ENCODE data around the gene ADRA2B.
"Not testable (repeated sequence)": the region's sequence is repeated elsewhere in the genome, so short reads cannot be mapped to it uniquely, and the experiment has no call there.

GRCh38 chr2:96066511-96066910 lies 49.9 kb downstream of the ADRA2B start:
- TF ChIP-seq, protein P1, sequence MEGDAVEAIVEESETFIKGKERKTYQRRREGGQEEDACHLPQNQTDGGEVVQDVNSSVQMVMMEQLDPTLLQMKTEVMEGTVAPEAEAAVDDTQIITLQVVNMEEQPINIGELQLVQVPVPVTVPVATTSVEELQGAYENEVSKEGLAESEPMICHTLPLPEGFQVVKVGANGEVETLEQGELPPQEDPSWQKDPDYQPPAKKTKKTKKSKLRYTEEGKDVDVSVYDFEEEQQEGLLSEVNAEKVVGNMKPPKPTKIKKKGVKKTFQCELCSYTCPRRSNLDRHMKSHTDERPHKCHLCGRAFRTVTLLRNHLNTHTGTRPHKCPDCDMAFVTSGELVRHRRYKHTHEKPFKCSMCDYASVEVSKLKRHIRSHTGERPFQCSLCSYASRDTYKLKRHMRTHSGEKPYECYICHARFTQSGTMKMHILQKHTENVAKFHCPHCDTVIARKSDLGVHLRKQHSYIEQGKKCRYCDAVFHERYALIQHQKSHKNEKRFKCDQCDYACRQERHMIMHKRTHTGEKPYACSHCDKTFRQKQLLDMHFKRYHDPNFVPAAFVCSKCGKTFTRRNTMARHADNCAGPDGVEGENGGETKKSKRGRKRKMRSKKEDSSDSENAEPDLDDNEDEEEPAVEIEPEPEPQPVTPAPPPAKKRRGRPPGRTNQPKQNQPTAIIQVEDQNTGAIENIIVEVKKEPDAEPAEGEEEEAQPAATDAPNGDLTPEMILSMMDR (IDR thresholded peaks at IDR 0.05) = not testable (repeated sequence)
- not testable (repeated sequence) for TF ChIP-seq POLR2A (IDR thresholded peaks at IDR 0.05)

Measured in lower leg skin (tissue), 3 donors.